ENCODE results near the gene DNAJB14. TPM values are rescaled to one million over a fixed set of nuclear protein-coding genes. Genes with fewer than 3 reads are reported as not detected.

Gene DNAJB14
- total and polyA plus RNA-seq, 2 of the 13 experiments (the other 11 are each of a cell fraction or from before 2014, with no cell fraction given) = 9.1 to 38.1 TPM

DNA sequence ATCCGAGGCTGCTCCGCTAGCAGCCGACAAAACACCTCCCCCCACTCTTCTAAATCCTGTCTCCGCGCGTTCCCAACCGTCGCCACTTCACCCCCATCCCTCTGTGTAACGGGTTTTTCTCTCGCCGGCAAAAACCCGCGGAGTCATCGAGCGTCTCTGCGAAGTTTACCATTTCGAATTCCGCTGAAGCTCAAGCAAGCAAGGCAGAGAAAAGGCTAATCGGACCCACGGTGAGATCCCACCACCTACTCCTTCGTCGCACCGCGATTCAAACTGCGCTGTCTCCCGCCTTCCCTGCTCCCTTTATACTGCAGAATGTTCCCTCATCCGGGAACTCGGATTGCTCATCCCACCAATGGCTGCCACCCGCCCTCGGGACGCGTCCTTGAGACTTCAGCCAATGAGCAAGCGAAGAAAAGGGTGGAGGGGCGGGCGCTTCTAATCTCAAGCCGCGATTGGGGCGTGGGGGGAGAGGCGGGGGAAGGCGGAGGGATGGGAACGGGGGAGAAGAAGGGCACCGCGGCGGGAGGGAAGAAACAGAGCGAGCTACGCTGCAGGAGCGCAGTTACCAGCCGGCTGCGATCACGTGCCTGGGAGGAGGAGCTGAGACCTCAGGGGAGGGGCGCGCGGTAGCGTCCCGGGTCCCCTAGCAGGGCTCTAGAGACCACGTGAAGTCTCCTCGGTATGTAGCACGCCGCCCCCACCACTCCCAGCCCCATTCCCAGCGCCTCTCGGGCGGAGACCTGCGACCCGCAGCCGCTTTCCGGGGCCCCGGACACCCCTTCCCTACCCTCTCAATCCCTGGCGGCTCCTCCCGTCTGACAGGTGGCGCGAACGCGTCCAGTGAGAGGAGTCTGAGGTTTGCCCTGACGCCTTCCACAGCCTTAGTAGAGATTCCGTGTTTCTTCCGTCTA is 3.8 kb upstream of the DNAJB14 start, which contains the start of gene H2AZ1 (continued):
- TF ChIP-seq TIGD3 (CRISPR knock-in tag; IDR thresholded peaks at IDR 0.05; ENCODE audit: borderline replicate concordance) (no peak), RBM39 (IDR thresholded peaks at IDR 0.05; ENCODE audit: low read depth, low read length, poor library complexity, severe bottlenecking) (no peak), IKZF1 (IDR thresholded peaks at IDR 0.05) (no peak), ZNF180 (CRISPR knock-in tag; IDR thresholded peaks at IDR 0.05; ENCODE audit: borderline replicate concordance, low read depth) (no peak), ZNF777 (CRISPR knock-in tag; IDR thresholded peaks at IDR 0.05) (no peak; the same call in none of the 2 replicates), SP140L (CRISPR knock-in tag; IDR thresholded peaks at IDR 0.05; ENCODE audit: borderline replicate concordance) (0 out of 2 replicates have a peak, but pooled peaks have one; percentile 48), HNF4A (CRISPR knock-in tag; IDR thresholded peaks at IDR 0.05) (no peak), NRL (CRISPR knock-in tag; IDR thresholded peaks at IDR 0.05; ENCODE audit: borderline replicate concordance) (peak; percentile 36; the same call in 1 of the 2 replicates), RXRB (CRISPR knock-in tag; IDR thresholded peaks at IDR 0.05; ENCODE audit: borderline replicate concordance) (peak; percentile 26; the same call in 1 of the 2 replicates), SMC3 (IDR thresholded peaks at IDR 0.05; ENCODE audit: low read length) (no peak), TAF15 (IDR thresholded peaks at IDR 0.05; ENCODE audit: low read depth, low read length, poor library complexity, severe bottlenecking) (no peak), PCBP1 (IDR thresholded peaks at IDR 0.05; ENCODE audit: borderline replicate concordance, low read depth, low read length) (peak; percentile 87; the same call in 1 of the 2 replicates), ZNF354B (CRISPR knock-in tag; IDR thresholded peaks at IDR 0.05) (no peak), STAT5B (CRISPR knock-in tag; IDR thresholded peaks at IDR 0.05) (no peak), JDP2 (CRISPR knock-in tag; IDR thresholded peaks at IDR 0.05; ENCODE audit: borderline replicate concordance) (no peak), ASH2L (IDR thresholded peaks at IDR 0.05; ENCODE audit: insufficient read length, low read depth, low read length) (peak; percentile 70), ZNF510 (CRISPR knock-in tag; IDR thresholded peaks at IDR 0.05; ENCODE audit: low read depth) (no peak), PPARG (CRISPR knock-in tag; conservative IDR thresholded peaks at IDR 0.05) (0 out of 2 replicates have a peak, but pooled peaks have one; percentile 19), ZBTB37 (CRISPR knock-in tag; IDR thresholded peaks at IDR 0.05) (no peak)
- TF ChIP-seq, protein P1, sequence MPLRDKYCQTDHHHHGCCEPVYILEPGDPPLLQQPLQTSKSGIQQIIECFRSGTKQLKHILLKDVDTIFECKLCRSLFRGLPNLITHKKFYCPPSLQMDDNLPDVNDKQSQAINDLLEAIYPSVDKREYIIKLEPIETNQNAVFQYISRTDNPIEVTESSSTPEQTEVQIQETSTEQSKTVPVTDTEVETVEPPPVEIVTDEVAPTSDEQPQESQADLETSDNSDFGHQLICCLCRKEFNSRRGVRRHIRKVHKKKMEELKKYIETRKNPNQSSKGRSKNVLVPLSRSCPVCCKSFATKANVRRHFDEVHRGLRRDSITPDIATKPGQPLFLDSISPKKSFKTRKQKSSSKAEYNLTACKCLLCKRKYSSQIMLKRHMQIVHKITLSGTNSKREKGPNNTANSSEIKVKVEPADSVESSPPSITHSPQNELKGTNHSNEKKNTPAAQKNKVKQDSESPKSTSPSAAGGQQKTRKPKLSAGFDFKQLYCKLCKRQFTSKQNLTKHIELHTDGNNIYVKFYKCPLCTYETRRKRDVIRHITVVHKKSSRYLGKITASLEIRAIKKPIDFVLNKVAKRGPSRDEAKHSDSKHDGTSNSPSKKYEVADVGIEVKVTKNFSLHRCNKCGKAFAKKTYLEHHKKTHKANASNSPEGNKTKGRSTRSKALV (CRISPR knock-in tag; IDR thresholded peaks at IDR 0.05) = no peak
- TF ChIP-seq, protein P2, sequence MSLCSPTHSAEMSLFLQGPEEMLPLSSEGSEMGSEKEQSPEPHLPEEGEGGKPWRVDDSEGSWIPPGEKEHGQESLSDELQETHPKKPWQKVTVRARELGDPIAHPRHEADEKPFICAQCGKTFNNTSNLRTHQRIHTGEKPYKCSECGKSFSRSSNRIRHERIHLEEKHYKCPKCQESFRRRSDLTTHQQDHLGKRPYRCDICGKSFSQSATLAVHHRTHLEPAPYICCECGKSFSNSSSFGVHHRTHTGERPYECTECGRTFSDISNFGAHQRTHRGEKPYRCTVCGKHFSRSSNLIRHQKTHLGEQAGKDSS (CRISPR knock-in tag; IDR thresholded peaks at IDR 0.05; ENCODE audit: borderline replicate concordance, low read depth) = no peak
- TF ChIP-seq, protein P3, sequence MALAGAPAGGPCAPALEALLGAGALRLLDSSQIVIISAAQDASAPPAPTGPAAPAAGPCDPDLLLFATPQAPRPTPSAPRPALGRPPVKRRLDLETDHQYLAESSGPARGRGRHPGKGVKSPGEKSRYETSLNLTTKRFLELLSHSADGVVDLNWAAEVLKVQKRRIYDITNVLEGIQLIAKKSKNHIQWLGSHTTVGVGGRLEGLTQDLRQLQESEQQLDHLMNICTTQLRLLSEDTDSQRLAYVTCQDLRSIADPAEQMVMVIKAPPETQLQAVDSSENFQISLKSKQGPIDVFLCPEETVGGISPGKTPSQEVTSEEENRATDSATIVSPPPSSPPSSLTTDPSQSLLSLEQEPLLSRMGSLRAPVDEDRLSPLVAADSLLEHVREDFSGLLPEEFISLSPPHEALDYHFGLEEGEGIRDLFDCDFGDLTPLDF (CRISPR knock-in tag; IDR thresholded peaks at IDR 0.05) = peak; percentile 88; the same call in 1 of the 2 replicates

Data from HepG2 (cell line).